ENCODE results near the gene CRISP2.

DNA sequence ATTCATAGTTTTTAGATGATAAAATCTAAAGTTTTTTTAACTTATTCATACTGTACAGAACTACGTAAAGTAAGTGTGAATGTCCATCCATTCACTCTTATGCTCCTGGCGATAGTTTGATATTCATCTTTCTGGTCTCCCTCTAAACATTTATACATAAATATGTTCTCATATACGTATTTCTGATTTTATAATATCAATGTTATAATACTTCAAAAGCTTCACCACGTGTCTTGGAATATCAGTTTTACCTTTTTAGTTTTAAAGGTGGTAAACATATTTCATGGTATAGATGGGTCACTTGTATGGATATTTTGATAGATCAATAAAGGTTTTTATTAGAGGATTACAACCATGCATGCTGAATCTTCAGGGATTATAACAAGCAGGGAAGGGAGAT, 66.4 kb downstream of the CRISP2 start:
- TF ChIP-seq EZH2 (IDR thresholded peaks at IDR 0.05; ENCODE audit: borderline replicate concordance, insufficient read depth, low read depth, low read length, poor library complexity, severe bottlenecking) (no peak), CTCF (IDR thresholded peaks at IDR 0.05) (no peak)

Measured in B cell (primary cell).